Smooth muscle cell (in vitro differentiated cells): ENCODE measurements around the gene ATG5. TPM values are rescaled to one million over a fixed set of nuclear protein-coding genes. Genes with fewer than 3 reads are reported as not detected.
"Not testable (repeated sequence)": the region's sequence is repeated elsewhere in the genome, so short reads cannot be mapped to it uniquely, and the experiment has no call there.

Experiments used
- DNase-seq: peaks from one replicate; lab custom pipeline; 2025; ENCODE audit not compliant: unreplicated experiment; lab: John Stamatoyannopoulos, UW
- H2AFZ ChIP-seq: fragments of 200-600 bp; sonication (generic); 2 replicates; pipeline ENCODE4 v1.6.0; 2016; ENCODE audit warnings: antibody characterized with exemption, low read depth, mild to moderate bottlenecking
- H3F3A ChIP-seq: fragments of 200-600 bp; sonication (generic); 2 replicates; pipeline ENCODE4 v1.6.0; 2017; ENCODE audit warnings: antibody characterized with exemption, low read depth
- H3K27ac ChIP-seq: fragments of 200-600 bp; sonication (generic); 2 replicates; pipeline ENCODE4 v1.5.1; 2016; ENCODE audit warnings: low read depth, mild to moderate bottlenecking
- H3K27me3 ChIP-seq: fragments of 200-600 bp; sonication (generic); 2 replicates; pipeline ENCODE4 v1.6.1; 2016; ENCODE audit warnings: low read depth, mild to moderate bottlenecking
- H3K36me3 ChIP-seq: fragments of 200-600 bp; sonication (generic); 2 replicates; pipeline ENCODE4 v1.5.1; 2016; ENCODE audit warnings: low read depth
- H3K4me1 ChIP-seq: fragments of 200-600 bp; sonication (generic); 2 replicates; pipeline ENCODE4 v1.5.1; 2016; ENCODE audit warnings: low read depth
- H3K4me2 ChIP-seq: fragments of 200-600 bp; sonication (generic); 2 replicates; pipeline ENCODE4 v1.6.0; 2016; ENCODE audit warnings: mild to moderate bottlenecking
- H3K4me3 ChIP-seq: fragments of 200-600 bp; sonication (generic); 2 replicates; pipeline ENCODE4 v1.5.1; 2016; ENCODE audit warnings: mild to moderate bottlenecking
- H3K79me2 ChIP-seq: fragments of 200-600 bp; sonication (generic); 2 replicates; pipeline ENCODE4 v1.6.0; 2016; ENCODE audit warnings: low read depth, mild to moderate bottlenecking
- H3K9ac ChIP-seq: fragments of 200-600 bp; sonication (generic); 2 replicates; pipeline ENCODE4 v1.6.0; 2016; ENCODE audit warnings: low read depth
- H3K9me3 ChIP-seq: fragments of 200-600 bp; sonication (generic); replicated peaks from 2 replicates; pipeline ENCODE4 v1.5.1; 2016; ENCODE audit warnings: low read depth
- H4K20me1 ChIP-seq: fragments of 200-600 bp; sonication (generic); 2 replicates; pipeline ENCODE4 v1.6.0; 2016; ENCODE audit warnings: low read depth
- WGBS: methylation state at CpG from one replicate; pipeline ENCODE4 v1.1.7; 2016; ENCODE audit warnings: low lambda C conversion rate; 5-methylcytosine and 5-hydroxymethylcytosine counted together
- polyA plus RNA-seq: library from polyadenylated mRNA; unstranded; fragments of >200 nt; fragmentation: Nextera tagmentation; extraction: Ambion mirVana; gene quantifications from 2 replicates; pipeline ENCODE4 v1.2.1, GENCODE V29; 2016
- total RNA-seq: library from RNA; depleted of rRNA; stranded (reverse); fragments of >200 nt; gene quantifications from 2 replicates; pipeline ENCODE4 v1.2.3, GENCODE V29; 2014
- TF ChIP-seq, protein P1 (sequence below): fragments of 200-600 bp; sonication (generic); IDR thresholded peaks from 2 replicates; pipeline ENCODE4 v1.5.1; 2017; ENCODE audit warnings: borderline replicate concordance, mild to moderate bottlenecking, antibody characterized with exemption; ENCODE audit not compliant: insufficient read depth, poor library complexity, severe bottlenecking

Gene ATG5
- total and polyA plus RNA-seq, 2 experiments from 2014 or later, result 33.7 to 34.4 TPM

DNA sequence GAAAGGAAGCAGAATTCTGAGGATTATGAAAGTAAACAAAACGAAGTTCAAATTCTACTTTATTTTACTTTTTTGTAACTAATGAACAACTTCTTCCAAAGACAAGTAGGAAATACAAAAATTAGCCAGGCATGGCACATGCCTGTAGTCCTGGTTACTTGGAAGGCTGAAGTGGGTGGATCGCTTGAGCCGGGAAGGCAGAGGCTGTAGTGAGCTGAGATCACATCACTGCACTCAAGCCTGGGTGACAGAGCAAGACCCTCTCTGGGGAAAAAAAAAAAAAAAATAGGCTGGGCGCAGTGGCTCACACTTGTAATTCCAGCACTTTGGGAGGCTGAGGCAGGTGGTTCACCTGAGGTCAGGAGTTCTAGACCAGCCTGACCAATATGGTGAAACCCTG, 82.3 kb downstream of the ATG5 start:
- 98% methylated on average over 4 of the region's 4 CpGs for WGBS
- H3K79me2 ChIP-seq, result peaks cover 4% of the 10 kb centered on the region
- H3K27me3 ChIP-seq, result no peaks in the 10 kb centered on the region
- no peaks in the 10 kb centered on the region for H3K4me1 ChIP-seq
- H2AFZ ChIP-seq, result no peak overlapping the region
- H3K27ac ChIP-seq, result no peak overlapping the region
- H3F3A ChIP-seq, result no peaks in the 10 kb centered on the region
- H3K4me3 ChIP-seq, result no peak overlapping the region
- TF ChIP-seq, protein P1, sequence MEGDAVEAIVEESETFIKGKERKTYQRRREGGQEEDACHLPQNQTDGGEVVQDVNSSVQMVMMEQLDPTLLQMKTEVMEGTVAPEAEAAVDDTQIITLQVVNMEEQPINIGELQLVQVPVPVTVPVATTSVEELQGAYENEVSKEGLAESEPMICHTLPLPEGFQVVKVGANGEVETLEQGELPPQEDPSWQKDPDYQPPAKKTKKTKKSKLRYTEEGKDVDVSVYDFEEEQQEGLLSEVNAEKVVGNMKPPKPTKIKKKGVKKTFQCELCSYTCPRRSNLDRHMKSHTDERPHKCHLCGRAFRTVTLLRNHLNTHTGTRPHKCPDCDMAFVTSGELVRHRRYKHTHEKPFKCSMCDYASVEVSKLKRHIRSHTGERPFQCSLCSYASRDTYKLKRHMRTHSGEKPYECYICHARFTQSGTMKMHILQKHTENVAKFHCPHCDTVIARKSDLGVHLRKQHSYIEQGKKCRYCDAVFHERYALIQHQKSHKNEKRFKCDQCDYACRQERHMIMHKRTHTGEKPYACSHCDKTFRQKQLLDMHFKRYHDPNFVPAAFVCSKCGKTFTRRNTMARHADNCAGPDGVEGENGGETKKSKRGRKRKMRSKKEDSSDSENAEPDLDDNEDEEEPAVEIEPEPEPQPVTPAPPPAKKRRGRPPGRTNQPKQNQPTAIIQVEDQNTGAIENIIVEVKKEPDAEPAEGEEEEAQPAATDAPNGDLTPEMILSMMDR, result no peak
- DNase-seq, result no peak
- no peak overlapping the region for H3K9ac ChIP-seq
- H3K9me3 ChIP-seq, result no peaks in the 10 kb centered on the region
- peaks cover 3% of the 10 kb centered on the region for H3K36me3 ChIP-seq
- H4K20me1 ChIP-seq, result peaks cover 11% of the 10 kb centered on the region
- no peak overlapping the region for H3K4me2 ChIP-seq

DNA sequence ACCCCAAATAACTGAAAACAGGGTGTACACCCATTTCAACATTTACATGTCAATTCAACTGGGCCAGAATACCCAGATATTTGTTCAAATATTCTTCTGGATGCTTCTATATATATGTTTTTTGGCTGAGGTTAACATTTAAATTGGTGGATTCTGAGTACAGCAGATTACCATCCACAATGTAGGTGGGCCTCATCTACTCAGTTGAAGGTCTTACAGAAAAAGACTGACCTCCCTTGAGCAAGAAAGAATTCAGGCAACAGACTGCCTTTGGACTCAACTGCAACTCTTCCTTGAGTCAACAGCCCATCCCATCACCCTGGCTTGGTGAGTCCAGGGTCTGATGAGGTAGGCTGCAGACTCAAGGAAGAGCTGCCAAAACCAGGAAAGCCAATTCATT, 84.1 kb downstream of the ATG5 start:
- Histone ChIP-seq H3K9me3 (no peaks in the 10 kb centered on the region), H3K4me1 (no peaks in the 10 kb centered on the region), H3K79me2 (peaks cover 4% of the 10 kb centered on the region), H3K27me3 (no peaks in the 10 kb centered on the region), H3F3A (no peaks in the 10 kb centered on the region), H3K4me2 (no peak overlapping the region), H4K20me1 (peaks cover 11% of the 10 kb centered on the region), H3K36me3 (no peaks in the 10 kb centered on the region), H3K4me3 (no peak overlapping the region), H3K27ac (no peak overlapping the region), H2AFZ (no peak overlapping the region), H3K9ac (no peak overlapping the region)
- DNase-seq, result no peak
- TF ChIP-seq, protein P1, result no peak

DNA sequence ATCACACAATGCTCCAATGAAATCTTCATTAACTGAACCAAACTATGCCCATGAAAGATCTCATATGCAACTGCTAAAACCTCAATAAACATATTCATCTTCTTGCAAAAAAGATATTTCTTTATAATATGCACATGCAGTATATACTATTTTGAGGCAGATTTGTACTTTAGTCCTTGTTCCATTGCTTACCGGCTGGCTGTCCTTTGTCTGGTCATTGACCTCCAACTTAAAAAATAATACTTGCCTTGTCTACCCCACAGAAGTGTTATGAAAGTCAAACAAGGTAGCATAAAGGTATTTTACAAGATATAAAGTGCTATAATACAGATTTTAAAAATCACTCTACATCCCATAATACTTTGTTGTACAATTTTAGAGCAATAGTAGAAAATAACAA, 88.3 kb downstream of the ATG5 start:
- Histone ChIP-seq H3K9me3 (no peaks in the 10 kb centered on the region), H3K27me3 (no peaks in the 10 kb centered on the region), H3F3A (no peaks in the 10 kb centered on the region), H3K4me2 (no peak overlapping the region), H3K27ac (no peak overlapping the region), H3K4me1 (no peaks in the 10 kb centered on the region), H3K36me3 (no peaks in the 10 kb centered on the region), H2AFZ (no peak overlapping the region), H3K79me2 (no peaks in the 10 kb centered on the region), H4K20me1 (peaks cover 7% of the 10 kb centered on the region), H3K4me3 (no peak overlapping the region), H3K9ac (no peak overlapping the region)
- TF ChIP-seq, protein P1, result no peak
- DNase-seq, result no peak
- 100% methylated on average over 1 of the region's 1 CpG for WGBS

DNA sequence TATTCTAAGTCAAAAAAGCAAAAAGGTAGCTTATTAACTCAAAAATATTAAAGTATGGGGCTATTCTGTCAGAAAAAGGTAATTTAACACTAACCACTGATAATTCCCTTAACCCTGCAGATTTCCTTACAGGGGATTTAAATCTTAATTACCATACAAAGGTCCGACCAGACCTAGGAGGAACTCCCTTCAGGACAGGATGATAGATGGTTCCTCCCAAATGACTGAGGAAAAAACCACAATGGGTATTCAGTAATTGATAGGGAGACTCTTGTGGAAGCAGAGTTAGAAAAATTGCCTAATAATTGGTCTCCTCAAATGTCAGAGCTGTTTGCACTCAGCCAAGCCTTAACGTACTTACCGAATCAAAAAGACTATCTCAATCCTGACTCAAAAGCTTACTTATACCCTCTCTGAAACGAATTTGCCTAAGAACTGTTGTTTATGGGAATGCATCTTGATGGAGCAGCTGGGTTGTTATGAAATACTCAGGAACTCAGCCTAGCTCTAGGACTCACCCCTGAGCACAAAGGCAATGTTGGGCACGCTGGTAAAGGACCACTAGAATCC, 95.6 kb downstream of the ATG5 start:
- not testable (repeated sequence) for H3K4me2 ChIP-seq, H2AFZ ChIP-seq, H4K20me1 ChIP-seq, H3K27ac ChIP-seq, H3K9ac ChIP-seq, DNase-seq, H3K9me3 ChIP-seq, H3K4me3 ChIP-seq, H3F3A ChIP-seq, H3K4me1 ChIP-seq, H3K27me3 ChIP-seq, H3K79me2 ChIP-seq
- 70% methylated on average over 5 of the region's 5 CpGs for WGBS
- H3K36me3 ChIP-seq, result peaks cover 12% of the 10 kb centered on the region
